WTC11 (cell line): ENCODE results near the gene NFATC3. TPM values are rescaled to one million over a fixed set of nuclear protein-coding genes. Genes with fewer than 3 reads are reported as not detected.
"Not testable (repeated sequence)": the region's sequence is repeated elsewhere in the genome, so short reads cannot be mapped to it uniquely, and the experiment has no call there.

Source experiments
- ATAC-seq: fragments of 200-7000 bp; cut with Tn5 transposase; 2 replicates; pipeline ENCODE4 v1.10.0; 2021; ENCODE audit warnings: mild to moderate bottlenecking, moderate library complexity
- CTCF ChIA-PET: fragments of 300-600 bp; sonication (Branson Sonifier 250); formaldehyde crosslinking; loops from one replicate; lab custom pipeline; 2021; ENCODE audit warnings: antibody characterized with exemption; lab: Charles Lee
- POLR2A ChIA-PET: fragments of 350-600 bp; sonication (Branson Sonifier 250); formaldehyde crosslinking; loops from one replicate; lab custom pipeline; 2021; ENCODE audit warnings: antibody characterized with exemption; lab: Charles Lee
- DNase-seq: peaks from one replicate; pipeline ENCODE4 v3.0.0; 2021; ENCODE audit warnings: low spot score
- H3K27ac Mint-ChIP-seq: 2 replicates; pipeline ENCODE4 v1.8.0; 2021; ENCODE audit warnings: mixed read lengths
- H3K27me3 Mint-ChIP-seq: 2 replicates; pipeline ENCODE4 v1.8.0; 2021; ENCODE audit warnings: low read depth, mild to moderate bottlenecking, moderate library complexity, mixed read lengths
- H3K36me3 Mint-ChIP-seq: 2 replicates; pipeline ENCODE4 v1.8.0; 2021; ENCODE audit warnings: mixed read lengths
- H3K4me1 Mint-ChIP-seq: 2 replicates; pipeline ENCODE4 v1.8.0; 2022; ENCODE audit warnings: mixed read lengths
- H3K4me3 Mint-ChIP-seq: 2 replicates; pipeline ENCODE4 v1.8.0; 2021; ENCODE audit warnings: mild to moderate bottlenecking, moderate library complexity, mixed read lengths
- H3K9me3 Mint-ChIP-seq: 2 replicates; pipeline ENCODE4 v1.8.0; 2021; ENCODE audit warnings: mixed read lengths
- ATF2 ChIP-seq: sonication (generic); formaldehyde crosslinking; IDR thresholded peaks from 2 replicates; pipeline ENCODE4 v1.8.1; 2022; ENCODE audit warnings: low read depth, missing genetic modification reagents, borderline replicate concordance
- ATF6 ChIP-seq: sonication (generic); formaldehyde crosslinking; IDR thresholded peaks from 2 replicates; pipeline ENCODE4 v1.8.1; 2023; ENCODE audit warnings: mild to moderate bottlenecking, missing genetic modification reagents
- CDX4 ChIP-seq: fragments of 250-450 bp; sonication (Bioruptor Pico); IDR thresholded peaks from 2 replicates; pipeline ENCODE4 v1.9.0; 2021; ENCODE audit warnings: moderate library complexity, mild to moderate bottlenecking, inconsistent platforms, borderline replicate concordance
- IRF2 ChIP-seq: sonication (generic); formaldehyde crosslinking; IDR thresholded peaks from 2 replicates; pipeline ENCODE4 v1.8.0; 2022; ENCODE audit warnings: low read depth, missing genetic modification reagents, borderline replicate concordance
- OVOL2 ChIP-seq: fragments of 250-450 bp; sonication (Bioruptor Pico); IDR thresholded peaks from 2 replicates; pipeline ENCODE4 v1.9.0; 2021; ENCODE audit warnings: mild to moderate bottlenecking, borderline replicate concordance
- PRRX2 ChIP-seq: fragments of 250-450 bp; sonication (Bioruptor Pico); IDR thresholded peaks from 2 replicates; pipeline ENCODE4 v1.8.0; 2021; ENCODE audit warnings: mild to moderate bottlenecking
- SOX15 ChIP-seq: fragments of 250-450 bp; sonication (Bioruptor Pico); IDR thresholded peaks from 2 replicates; pipeline ENCODE4 v1.9.0; 2021; ENCODE audit warnings: mild to moderate bottlenecking
- TCF7 ChIP-seq: sonication (generic); formaldehyde crosslinking; IDR thresholded peaks from 2 replicates; pipeline ENCODE4 v1.8.0; 2022; ENCODE audit warnings: mild to moderate bottlenecking, low read depth, missing genetic modification reagents, moderate library complexity
- TEAD1 ChIP-seq: sonication (generic); formaldehyde crosslinking; IDR thresholded peaks from 2 replicates; pipeline ENCODE4 v1.8.0; 2022; ENCODE audit warnings: mild to moderate bottlenecking, missing genetic modification reagents
- ZNF121 ChIP-seq: sonication (generic); formaldehyde crosslinking; IDR thresholded peaks from 2 replicates; pipeline ENCODE4 v1.8.0; 2023; ENCODE audit warnings: missing genetic modification reagents
- ZSCAN18 ChIP-seq: fragments of 250-450 bp; sonication (Bioruptor Pico); IDR thresholded peaks from 2 replicates; pipeline ENCODE4 v2.1.2; 2022; ENCODE audit warnings: mild to moderate bottlenecking, moderate library complexity
- total RNA-seq: library from RNA; stranded (reverse); gene quantifications from 3 replicates; pipeline ENCODE4 v1.2.3, GENCODE V29; 2021

The NFATC3 gene
- total RNA-seq, 1 experiment from 2014 or later = 34.6 TPM

- H3K4me3 Mint-ChIP-seq = no peak overlapping the region
- no peak for TF ChIP-seq ZSCAN18 (CRISPR knock-in tag)
- TF ChIP-seq ATF6 (CRISPR knock-in tag) = no peak
- TF ChIP-seq TCF7 (CRISPR knock-in tag) = no peak
- no peak for TF ChIP-seq OVOL2 (CRISPR knock-in tag)
- TF ChIP-seq, all 79 proteins: peak for 0
- Mint-ChIP-seq H3K27ac (no peak overlapping the region; the same call in 1 of the 2 replicates), H3K9me3 (no peaks in the 10 kb centered on the region), H3K4me1 (peaks cover 3% of the 10 kb centered on the region; the same call in 1 of the 2 replicates), H3K36me3 (0 out of 2 replicates have a peak, but pooled peaks cover 4% of the 10 kb centered on the region), H3K27me3 (no peaks in the 10 kb centered on the region)
- ChIA-PET POLR2A (no interaction called here), CTCF (interaction anchor here (1.0 to 4.3 kb wide), 3 partner anchors 24 to 77 kb away, joined by 4 to 32 read pairs (median 5); no protein-coding TSS in a partner anchor)
- ATAC-seq = no peak
- no peak for DNase-seq
These were observed 32.7 kb downstream of the NFATC3 start for GRCh38 chr16:68117884-68118283.

GRCh38 chr16:68118954-68119353, 33.8 kb downstream of the NFATC3 start:
- ATAC-seq, H3K36me3 Mint-ChIP-seq, POLR2A ChIA-PET, H3K27me3 Mint-ChIP-seq, DNase-seq, H3K4me3 Mint-ChIP-seq, H3K4me1 Mint-ChIP-seq, H3K9me3 Mint-ChIP-seq: not testable (repeated sequence)
- CTCF ChIA-PET = interaction anchor here (4.3 kb wide), 1 partner anchor 25 kb away, joined by 32 read pairs; no protein-coding TSS in a partner anchor
- peak overlapping the region; percentile 3; the same call in 1 of the 2 replicates for H3K27ac Mint-ChIP-seq

- TF ChIP-seq ZNF121 = peak; percentile 93; the same call in 1 of the 2 replicates
- CTCF ChIA-PET = interaction anchor here (0.7 to 4.3 kb wide), 5 partner anchors 26 to 132 kb away, joined by 3 to 32 read pairs (median 3); partner anchors contain the start of gene NFATC3
- POLR2A ChIA-PET = interaction anchor here (0.6 kb wide), 1 partner anchor 364 kb away, joined by 3 read pairs; no protein-coding TSS in a partner anchor
- ATAC-seq, H3K4me3 Mint-ChIP-seq, H3K27me3 Mint-ChIP-seq, H3K27ac Mint-ChIP-seq, DNase-seq, H3K36me3 Mint-ChIP-seq, H3K4me1 Mint-ChIP-seq, H3K9me3 Mint-ChIP-seq: not testable (repeated sequence)
These were observed 35.3 kb downstream of the NFATC3 start for GRCh38 chr16:68120496-68120895.

- CTCF ChIA-PET = no interaction called here
- Mint-ChIP-seq H3K4me3 (no peak overlapping the region), H3K27ac (no peak overlapping the region), H3K36me3 (0 out of 2 replicates have a peak, but pooled peaks cover 4% of the 10 kb centered on the region), H3K4me1 (peaks cover 3% of the 10 kb centered on the region; the same call in 1 of the 2 replicates), H3K27me3 (no peaks in the 10 kb centered on the region), H3K9me3 (no peaks in the 10 kb centered on the region)
- no peak for TF ChIP-seq TEAD1 (CRISPR knock-in tag)
- TF ChIP-seq CDX4 (CRISPR knock-in tag) = no peak
- no peak for TF ChIP-seq ATF2 (CRISPR knock-in tag)
- TF ChIP-seq SOX15 = no peak
- no peak for TF ChIP-seq PRRX2 (CRISPR knock-in tag)
- TF ChIP-seq IRF2 (CRISPR knock-in tag) = no peak
- no peak for ATAC-seq
- POLR2A ChIA-PET = no interaction called here
- no peak for DNase-seq
These were observed 41.2 kb downstream of the NFATC3 start for GRCh38 chr16:68126395-68126794.
